ENCODE data around the gene OAF.

The OAF gene

DNA sequence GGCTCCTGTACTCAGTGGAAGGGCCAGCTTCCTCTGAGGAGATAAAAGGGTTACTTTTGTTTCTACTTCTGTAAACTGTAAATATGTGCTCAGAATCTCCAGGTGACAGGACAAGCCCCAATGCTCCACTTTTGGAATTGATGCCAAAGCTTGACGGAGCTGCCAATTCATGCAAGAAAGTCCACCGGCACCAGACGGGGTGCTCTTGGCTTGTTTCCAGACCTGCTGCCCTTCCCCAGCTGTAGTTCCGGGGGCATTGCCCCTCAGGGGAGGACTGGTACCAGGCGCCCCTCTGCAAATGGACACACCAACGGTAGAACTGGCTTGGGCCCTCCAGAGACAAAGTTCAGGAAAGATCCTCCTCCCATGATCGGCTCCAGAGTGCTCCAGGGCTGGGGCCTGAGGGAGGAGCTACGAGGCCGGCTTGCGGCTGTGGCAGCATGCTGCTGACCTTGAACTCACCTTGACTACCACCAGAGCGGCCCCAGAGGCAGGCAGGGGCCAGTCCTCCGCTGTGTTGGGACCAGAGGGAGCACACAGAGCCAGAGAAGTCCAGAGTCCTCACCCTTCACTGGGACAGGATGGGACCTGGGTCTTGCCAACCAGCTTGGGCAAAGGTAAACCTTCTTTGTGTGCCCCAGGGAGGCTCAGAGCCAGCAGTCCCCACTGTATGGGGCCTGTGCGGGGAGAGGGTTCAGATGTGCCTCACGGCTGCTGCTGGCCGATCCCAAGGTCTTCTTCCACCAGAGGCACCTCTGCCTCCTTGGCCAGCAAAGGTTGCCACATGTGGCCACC is 17.8 kb upstream of the OAF start:
- H3K4me1 ChIP-seq = peaks cover 5% of the 10 kb centered on the region; the same call in 1 of the 2 replicates
- H3K36me3 ChIP-seq = no peaks in the 10 kb centered on the region
- H3K27me3 ChIP-seq = no peaks in the 10 kb centered on the region
- DNase-seq = no peak
- no peaks in the 10 kb centered on the region for H3K9me3 ChIP-seq
- TF ChIP-seq, protein P1, sequence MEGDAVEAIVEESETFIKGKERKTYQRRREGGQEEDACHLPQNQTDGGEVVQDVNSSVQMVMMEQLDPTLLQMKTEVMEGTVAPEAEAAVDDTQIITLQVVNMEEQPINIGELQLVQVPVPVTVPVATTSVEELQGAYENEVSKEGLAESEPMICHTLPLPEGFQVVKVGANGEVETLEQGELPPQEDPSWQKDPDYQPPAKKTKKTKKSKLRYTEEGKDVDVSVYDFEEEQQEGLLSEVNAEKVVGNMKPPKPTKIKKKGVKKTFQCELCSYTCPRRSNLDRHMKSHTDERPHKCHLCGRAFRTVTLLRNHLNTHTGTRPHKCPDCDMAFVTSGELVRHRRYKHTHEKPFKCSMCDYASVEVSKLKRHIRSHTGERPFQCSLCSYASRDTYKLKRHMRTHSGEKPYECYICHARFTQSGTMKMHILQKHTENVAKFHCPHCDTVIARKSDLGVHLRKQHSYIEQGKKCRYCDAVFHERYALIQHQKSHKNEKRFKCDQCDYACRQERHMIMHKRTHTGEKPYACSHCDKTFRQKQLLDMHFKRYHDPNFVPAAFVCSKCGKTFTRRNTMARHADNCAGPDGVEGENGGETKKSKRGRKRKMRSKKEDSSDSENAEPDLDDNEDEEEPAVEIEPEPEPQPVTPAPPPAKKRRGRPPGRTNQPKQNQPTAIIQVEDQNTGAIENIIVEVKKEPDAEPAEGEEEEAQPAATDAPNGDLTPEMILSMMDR (IDR thresholded peaks at IDR 0.05; ENCODE audit: low read depth, low read length) = no peak
- H3K4me3 ChIP-seq (ENCODE audit: low read depth, low read length) = no peak overlapping the region

DNA sequence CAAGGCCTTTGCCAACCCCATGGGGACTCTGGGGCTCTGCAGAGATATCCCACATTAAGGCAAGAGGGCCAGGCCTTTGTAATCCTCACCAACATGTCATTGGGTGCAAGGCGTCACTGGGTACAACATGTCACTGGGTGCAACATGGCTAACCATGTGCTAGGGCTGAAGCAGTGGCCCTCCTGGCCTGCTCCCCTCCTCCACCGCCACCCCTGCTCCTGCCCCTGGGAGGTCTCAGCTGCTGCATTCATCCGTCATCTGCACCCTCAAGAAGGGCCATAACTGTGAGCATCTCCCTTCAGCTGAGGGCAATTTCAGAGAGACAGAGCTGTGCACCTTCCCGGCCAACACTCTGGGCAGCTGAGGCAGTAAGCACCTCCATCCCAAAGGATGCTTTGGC is 16.7 kb upstream of the OAF start:
- H3K36me3 ChIP-seq = no peaks in the 10 kb centered on the region
- peaks cover 5% of the 10 kb centered on the region; the same call in 1 of the 2 replicates for H3K4me1 ChIP-seq
- no peak overlapping the region for H3K4me3 ChIP-seq (ENCODE audit: low read depth, low read length)
- no peaks in the 10 kb centered on the region for H3K27me3 ChIP-seq
- no peak for DNase-seq
- TF ChIP-seq, protein P1 (IDR thresholded peaks at IDR 0.05; ENCODE audit: low read depth, low read length) = no peak
- no peaks in the 10 kb centered on the region for H3K9me3 ChIP-seq

- Histone ChIP-seq H3K4me3 (ENCODE audit: low read depth, low read length) (no peak overlapping the region), H3K36me3 (no peaks in the 10 kb centered on the region), H3K27me3 (no peaks in the 10 kb centered on the region), H3K9me3 (no peaks in the 10 kb centered on the region), H3K4me1 (peaks cover 5% of the 10 kb centered on the region; the same call in 1 of the 2 replicates)
- DNase-seq = no peak
- TF ChIP-seq, protein P1 (IDR thresholded peaks at IDR 0.05; ENCODE audit: low read depth, low read length) = no peak
These were observed 15.1 kb upstream of the OAF start for GRCh38 chr11:120195601-120196320.

- peaks cover 5% of the 10 kb centered on the region; the same call in 1 of the 2 replicates for H3K4me1 ChIP-seq
- no peaks in the 10 kb centered on the region for H3K36me3 ChIP-seq
- no peak overlapping the region for H3K4me3 ChIP-seq (ENCODE audit: low read depth, low read length)
- H3K27me3 ChIP-seq = no peaks in the 10 kb centered on the region
- DNase-seq = no peak
- no peaks in the 10 kb centered on the region for H3K9me3 ChIP-seq
- TF ChIP-seq, protein P1 (IDR thresholded peaks at IDR 0.05; ENCODE audit: low read depth, low read length) = no peak
These were observed 14.0 kb upstream of the OAF start for GRCh38 chr11:120196826-120197225.

- H3K4me1 ChIP-seq = peaks cover 5% of the 10 kb centered on the region; the same call in 1 of the 2 replicates
- no peak for DNase-seq
These were observed 13.5 kb upstream of the OAF start for GRCh38 chr11:120197251-120197891.

More at GRCh38 chr11:120197251-120197891, 13.5 kb upstream of the OAF start:
- TF ChIP-seq, protein P1 (IDR thresholded peaks at IDR 0.05; ENCODE audit: low read depth, low read length) = no peak
- Histone ChIP-seq H3K9me3 (no peaks in the 10 kb centered on the region), H3K27me3 (no peaks in the 10 kb centered on the region), H3K36me3 (no peaks in the 10 kb centered on the region), H3K4me3 (ENCODE audit: low read depth, low read length) (no peak overlapping the region)

Measured in BE2C (cell line).